ENCODE data around the gene FOLR3. TPM values are rescaled to one million over a fixed set of nuclear protein-coding genes. Genes with fewer than 3 reads are reported as not detected.

The FOLR3 gene
- total and polyA plus RNA-seq, 2 experiments from 2014 or later: not detected

DNA sequence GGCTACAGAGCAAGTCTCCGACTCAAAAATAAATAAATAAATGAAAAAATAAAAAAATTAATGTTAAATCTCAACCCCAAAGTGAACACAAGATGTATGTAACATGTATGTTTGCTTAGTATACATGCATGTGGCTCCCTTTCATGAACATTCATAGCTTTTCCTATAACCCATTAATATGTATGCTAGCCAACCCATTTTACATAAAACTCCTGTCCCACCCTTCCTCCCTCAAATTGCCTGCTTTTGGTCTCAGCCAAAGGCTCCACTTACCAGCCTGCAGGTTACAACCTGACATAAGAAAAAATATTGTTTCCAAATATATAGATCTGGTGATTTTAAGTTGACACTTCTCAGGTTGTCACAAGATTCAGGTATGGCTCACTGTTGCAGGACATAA, 52.7 kb downstream of the FOLR3 start:
- Mint-ChIP-seq H3K9me3 (no peaks in the 10 kb centered on the region), H3K27me3 (ENCODE audit: insufficient read depth, low read depth, poor library complexity) (peaks cover 8% of the 10 kb centered on the region), H3K36me3 (ENCODE audit: low read depth) (no peaks in the 10 kb centered on the region), H3K4me3 (no peak overlapping the region), H3K27ac (no peak overlapping the region), H3K4me1 (peaks cover 13% of the 10 kb centered on the region)
- Histone ChIP-seq H3K79me2 (replicated peaks; ENCODE audit: insufficient read depth) (no peaks in the 10 kb centered on the region), H3K9me2 (ENCODE audit: insufficient read depth) (no peaks in the 10 kb centered on the region), H3K4me2 (no peak overlapping the region), H2AFZ (no peak overlapping the region), H3K27me3 (ENCODE audit: insufficient read depth) (no peaks in the 10 kb centered on the region), H4K20me1 (replicated peaks; ENCODE audit: insufficient read depth) (no peaks in the 10 kb centered on the region), H3F3A (replicated peaks; ENCODE audit: low read depth) (no peaks in the 10 kb centered on the region), H3K4me1 (ENCODE audit: insufficient read depth) (peaks cover 6% of the 10 kb centered on the region; the same call in 1 of the 2 replicates), H3K27ac (ENCODE audit: low read depth) (no peak overlapping the region), H3K36me3 (ENCODE audit: insufficient read depth) (no peaks in the 10 kb centered on the region), H3K4me3 (no peak overlapping the region)
- DNase-seq (ENCODE audit: low spot score) (no peak), ATAC-seq (no peak)
- TF ChIP-seq POLR2AphosphoS5 (IDR thresholded peaks at IDR 0.05; ENCODE audit: low read depth) (no peak), ZNF331 (CRISPR knock-in tag; IDR thresholded peaks at IDR 0.05; ENCODE audit: low read depth) (no peak), EZH2phosphoT487 (IDR thresholded peaks at IDR 0.05; ENCODE audit: unreplicated experiment) (no peak)

Other genes with a start within 250 kb of the FOLR3 start
- gene XNDC1N, start 207.1 kb upstream of the FOLR3 start, total RNA-seq (2014; rRNA removed; shearing (Covaris generic)): 13.0 and 19.5 TPM in 2 replicates
- gene XNDC1N, start 207.1 kb upstream of the FOLR3 start, polyA plus RNA-seq (2016; fragmentation: Nextera tagmentation; extraction: Ambion mirVana): 9.0 and 11.0 TPM in 2 replicates
- gene RNF121, start 206.7 kb upstream of the FOLR3 start, total RNA-seq (2014; rRNA removed; shearing (Covaris generic)): 37.7 and 57.1 TPM in 2 replicates
- gene RNF121, start 206.7 kb upstream of the FOLR3 start, polyA plus RNA-seq (2016; fragmentation: Nextera tagmentation; extraction: Ambion mirVana): 7.8 and 8.7 TPM in 2 replicates
- 5.2 and 11.2 TPM in 2 replicates for gene IL18BP, start 136.8 kb upstream of the FOLR3 start, total RNA-seq (2014; rRNA removed; shearing (Covaris generic))
- gene IL18BP, start 136.8 kb upstream of the FOLR3 start, polyA plus RNA-seq (2016; fragmentation: Nextera tagmentation; extraction: Ambion mirVana): 3.7 and 3.8 TPM in 2 replicates
- 90.5 and 104 TPM in 2 replicates for gene NUMA1, start 55.2 kb upstream of the FOLR3 start, total RNA-seq (2014; rRNA removed; shearing (Covaris generic))
- 30.4 and 33.2 TPM in 2 replicates for gene NUMA1, start 55.2 kb upstream of the FOLR3 start, polyA plus RNA-seq (2016; fragmentation: Nextera tagmentation; extraction: Ambion mirVana)
- 3.6 and 4.3 TPM in 2 replicates for gene LRRC51, start 54.9 kb upstream of the FOLR3 start, total RNA-seq (2014; rRNA removed; shearing (Covaris generic))
- 4.2 and 4.8 TPM in 2 replicates for gene LRRC51, start 54.9 kb upstream of the FOLR3 start, polyA plus RNA-seq (2016; fragmentation: Nextera tagmentation; extraction: Ambion mirVana)
- 106 and 112 TPM in 2 replicates for gene LAMTOR1, start 32.4 kb upstream of the FOLR3 start, total RNA-seq (2014; rRNA removed; shearing (Covaris generic))
- 157 and 168 TPM in 2 replicates for gene LAMTOR1, start 32.4 kb upstream of the FOLR3 start, polyA plus RNA-seq (2016; fragmentation: Nextera tagmentation; extraction: Ambion mirVana)
- gene TOMT, start 29.8 kb upstream of the FOLR3 start, total RNA-seq (2014; rRNA removed; shearing (Covaris generic)): not detected in 2 replicates
- not detected in 2 replicates for gene TOMT, start 29.8 kb upstream of the FOLR3 start, polyA plus RNA-seq (2016; fragmentation: Nextera tagmentation; extraction: Ambion mirVana)
- 42.3 and 52.1 TPM in 2 replicates for gene ANAPC15, start 23.0 kb upstream of the FOLR3 start, total RNA-seq (2014; rRNA removed; shearing (Covaris generic))
- 110 and 117 TPM in 2 replicates for gene ANAPC15, start 23.0 kb upstream of the FOLR3 start, polyA plus RNA-seq (2016; fragmentation: Nextera tagmentation; extraction: Ambion mirVana)
- gene FOLR1, start 56.4 kb downstream of the FOLR3 start, total RNA-seq (2014; rRNA removed; shearing (Covaris generic)): 0.27 TPM in 1 of 2 replicates, not detected in the other
- gene FOLR1, start 56.4 kb downstream of the FOLR3 start, polyA plus RNA-seq (2016; fragmentation: Nextera tagmentation; extraction: Ambion mirVana): 0.42 and 0.68 TPM in 2 replicates
- gene FOLR2, start 81.1 kb downstream of the FOLR3 start, total RNA-seq (2014; rRNA removed; shearing (Covaris generic)): not detected in 2 replicates
- gene FOLR2, start 81.1 kb downstream of the FOLR3 start, polyA plus RNA-seq (2016; fragmentation: Nextera tagmentation; extraction: Ambion mirVana): not detected in 2 replicates
- 54.3 and 54.7 TPM in 2 replicates for gene INPPL1, start 89.0 kb downstream of the FOLR3 start, total RNA-seq (2014; rRNA removed; shearing (Covaris generic))
- 15.5 and 21.5 TPM in 2 replicates for gene INPPL1, start 89.0 kb downstream of the FOLR3 start, polyA plus RNA-seq (2016; fragmentation: Nextera tagmentation; extraction: Ambion mirVana)
- not detected in 2 replicates for gene PHOX2A, start 108.5 kb downstream of the FOLR3 start, total RNA-seq (2014; rRNA removed; shearing (Covaris generic))
- gene PHOX2A, start 108.5 kb downstream of the FOLR3 start, polyA plus RNA-seq (2016; fragmentation: Nextera tagmentation; extraction: Ambion mirVana): 0.23 and 0.31 TPM in 2 replicates

Measured in GM23338 (cell line).